ENCODE results near the gene RNF213. TPM values are rescaled to one million over a fixed set of nuclear protein-coding genes. Genes with fewer than 3 reads are reported as not detected.

RNF213 gene
- total RNA-seq, 1 donor from 2014 or later, result 120 TPM

- no peak overlapping the region for H3K4me2 ChIP-seq (ENCODE audit: low read length)
- H3K27me3 Mint-ChIP-seq (ENCODE audit: low read depth, unreplicated experiment), result no peaks in the 10 kb centered on the region
- H3K4me3 ChIP-seq (ENCODE audit: insufficient read depth, low read depth, low read length), result no peak overlapping the region
- H3K9me3 Mint-ChIP-seq (ENCODE audit: unreplicated experiment), result peaks cover 3% of the 10 kb centered on the region
- no peak for FAIRE-seq
- no peaks in the 10 kb centered on the region for H3K27me3 ChIP-seq (ENCODE audit: insufficient read depth, low read length)
- H3K36me3 ChIP-seq (ENCODE audit: insufficient read depth, low read length), result peaks cover 8% of the 10 kb centered on the region
- H3K4me1 Mint-ChIP-seq (ENCODE audit: low read depth, unreplicated experiment), result no peaks in the 10 kb centered on the region
- H3K9me3 ChIP-seq (ENCODE audit: insufficient read depth, low read depth, low read length), result no peaks in the 10 kb centered on the region
- no peak overlapping the region for H3K27ac Mint-ChIP-seq (ENCODE audit: unreplicated experiment)
- H3K4me3 Mint-ChIP-seq (ENCODE audit: unreplicated experiment), result peak overlapping the region; percentile 29
- no peaks in the 10 kb centered on the region for H3K4me1 ChIP-seq (ENCODE audit: insufficient read depth, low read length)
- DNase-seq (ENCODE audit: low read depth), result no peak
- no peak overlapping the region for H2AFZ ChIP-seq (ENCODE audit: low read depth, low read length)
- TF ChIP-seq EZH2 (IDR thresholded peaks at IDR 0.05; ENCODE audit: insufficient read depth, low read length) (no peak), CTCF (IDR thresholded peaks at IDR 0.05; ENCODE audit: insufficient read depth, low read depth, low read length) (no peak)
- H4K20me1 ChIP-seq (ENCODE audit: insufficient read depth, low read length), result peaks cover 6% of the 10 kb centered on the region
- H3K9ac ChIP-seq (ENCODE audit: low read length), result no peak overlapping the region
- H3K79me2 ChIP-seq (ENCODE audit: insufficient read depth, low read length), result no peaks in the 10 kb centered on the region
- H3K27ac ChIP-seq (ENCODE audit: low read depth, low read length), result no peak overlapping the region
- peaks cover 42% of the 10 kb centered on the region for H3K36me3 Mint-ChIP-seq (ENCODE audit: low read depth, unreplicated experiment)
Measured at GRCh38 chr17:80308692-80309517, 48.3 kb downstream of the RNF213 start.

GRCh38 chr17:80311216-80311827 lies 50.7 kb downstream of the RNF213 start:
- Histone ChIP-seq H3K4me2 (ENCODE audit: low read length) (no peak overlapping the region), H3K4me1 (ENCODE audit: insufficient read depth, low read length) (no peaks in the 10 kb centered on the region), H4K20me1 (ENCODE audit: insufficient read depth, low read length) (peaks cover 13% of the 10 kb centered on the region), H3K36me3 (ENCODE audit: insufficient read depth, low read length) (peaks cover 8% of the 10 kb centered on the region), H3K27me3 (ENCODE audit: insufficient read depth, low read length) (no peaks in the 10 kb centered on the region), H3K4me3 (ENCODE audit: insufficient read depth, low read depth, low read length) (no peak overlapping the region), H3K27ac (ENCODE audit: low read depth, low read length) (no peak overlapping the region), H3K9ac (ENCODE audit: low read length) (no peak overlapping the region), H2AFZ (ENCODE audit: low read depth, low read length) (no peak overlapping the region), H3K9me3 (ENCODE audit: insufficient read depth, low read depth, low read length) (no peaks in the 10 kb centered on the region), H3K79me2 (ENCODE audit: insufficient read depth, low read length) (no peaks in the 10 kb centered on the region)
- H3K4me3 Mint-ChIP-seq (ENCODE audit: unreplicated experiment), result no peak overlapping the region
- peaks cover 36% of the 10 kb centered on the region for H3K36me3 Mint-ChIP-seq (ENCODE audit: low read depth, unreplicated experiment)
- FAIRE-seq, result no peak
- DNase-seq (ENCODE audit: low read depth), result no peak
- no peak for TF ChIP-seq EZH2 (IDR thresholded peaks at IDR 0.05; ENCODE audit: insufficient read depth, low read length)
- no peak for TF ChIP-seq CTCF (IDR thresholded peaks at IDR 0.05; ENCODE audit: insufficient read depth, low read depth, low read length)
- H3K9me3 Mint-ChIP-seq (ENCODE audit: unreplicated experiment), result no peaks in the 10 kb centered on the region
- no peaks in the 10 kb centered on the region for H3K4me1 Mint-ChIP-seq (ENCODE audit: low read depth, unreplicated experiment)
- no peaks in the 10 kb centered on the region for H3K27me3 Mint-ChIP-seq (ENCODE audit: low read depth, unreplicated experiment)
- no peak overlapping the region for H3K27ac Mint-ChIP-seq (ENCODE audit: unreplicated experiment)
